SU-DHL-6 (cell line): Measurements from ENCODE around the gene LRRC56.

Source experiments
- H2AFZ ChIP-seq: fragments of 200-600 bp; sonication (generic); 2 replicates; pipeline ENCODE4 v1.6.1; 2014; ENCODE audit warnings: low read depth, mild to moderate bottlenecking, moderate library complexity, mixed read lengths, antibody characterized with exemption, low read length; ENCODE audit not compliant: severe bottlenecking
- H3F3A ChIP-seq: fragments of 200-600 bp; shearing (Covaris generic); 2 replicates; pipeline ENCODE4 v1.6.0; 2016; ENCODE audit warnings: antibody characterized with exemption, mild to moderate bottlenecking; ENCODE audit not compliant: insufficient read depth
- H3K27ac ChIP-seq: fragments of 200-600 bp; sonication (generic); 2 replicates; pipeline ENCODE4 v1.5.1; 2016; ENCODE audit warnings: low read depth, mild to moderate bottlenecking, low read length, moderate library complexity, mixed read lengths
- H3K27me3 ChIP-seq: fragments of 200-600 bp; sonication (generic), shearing (Covaris generic); 2 replicates; pipeline ENCODE4 v1.6.0; 2014; ENCODE audit warnings: mild to moderate bottlenecking, low read length
- H3K36me3 ChIP-seq: fragments of 200-600 bp; sonication (generic); 2 replicates; pipeline ENCODE4 v1.6.1; 2014; ENCODE audit warnings: mild to moderate bottlenecking, low read length, mixed read lengths
- H3K4me2 ChIP-seq: fragments of 300-600, 200-600 bp; shearing (Covaris generic), sonication (generic); 2 replicates; pipeline ENCODE4 v1.6.0; 2014; ENCODE audit warnings: low read length, low read depth, mild to moderate bottlenecking; ENCODE audit not compliant: poor library complexity, severe bottlenecking
- H3K4me3 ChIP-seq: fragments of 200-600 bp; sonication (generic); 2 replicates; pipeline ENCODE4 v1.5.1; 2014; ENCODE audit warnings: antibody characterized with exemption, low read length, mild to moderate bottlenecking, mixed read lengths; ENCODE audit not compliant: insufficient read depth, poor library complexity, severe bottlenecking
- H3K79me2 ChIP-seq: fragments of 200-600 bp; sonication (generic); 2 replicates; pipeline ENCODE4 v1.6.1; 2014; ENCODE audit warnings: mild to moderate bottlenecking, low read length, moderate library complexity; ENCODE audit not compliant: insufficient read depth
- H3K9ac ChIP-seq: fragments of 200-600 bp; sonication (generic); 2 replicates; pipeline ENCODE4 v1.7.0; 2014; ENCODE audit warnings: mild to moderate bottlenecking, low read length
- H3K9me2 ChIP-seq: fragments of 200-600 bp; sonication (generic); replicated peaks from 2 replicates; pipeline ENCODE4 v1.6.1; 2014; ENCODE audit warnings: low read length; ENCODE audit not compliant: insufficient read depth
- H3K9me3 ChIP-seq: fragments of 200-600 bp; sonication (generic); 2 replicates; pipeline ENCODE4 v1.6.1; 2014; ENCODE audit warnings: low read length, mixed read lengths; ENCODE audit not compliant: insufficient read depth
- H4K20me1 ChIP-seq: fragments of 200-600 bp; sonication (generic); 2 replicates; pipeline ENCODE4 v1.6.1; 2014; ENCODE audit warnings: low read depth, mild to moderate bottlenecking, antibody characterized with exemption, low read length, moderate library complexity, mixed read lengths
- EZH2phosphoT487 ChIP-seq: fragments of 200-600 bp; sonication (generic), shearing (Covaris generic); conservative IDR thresholded peaks from 2 replicates; pipeline ENCODE4 v1.6.1; 2018; ENCODE audit warnings: mild to moderate bottlenecking, antibody characterized with exemption, low read length, moderate library complexity, mixed read lengths
- TF ChIP-seq, protein P1 (sequence below): fragments of 200-600 bp; sonication (generic); IDR thresholded peaks from one replicate; pipeline ENCODE4 v1.5.1; 2017; ENCODE audit warnings: antibody characterized with exemption, mild to moderate bottlenecking, low read length, moderate library complexity; ENCODE audit not compliant: insufficient read depth, poor library complexity, severe bottlenecking

The LRRC56 gene

DNA sequence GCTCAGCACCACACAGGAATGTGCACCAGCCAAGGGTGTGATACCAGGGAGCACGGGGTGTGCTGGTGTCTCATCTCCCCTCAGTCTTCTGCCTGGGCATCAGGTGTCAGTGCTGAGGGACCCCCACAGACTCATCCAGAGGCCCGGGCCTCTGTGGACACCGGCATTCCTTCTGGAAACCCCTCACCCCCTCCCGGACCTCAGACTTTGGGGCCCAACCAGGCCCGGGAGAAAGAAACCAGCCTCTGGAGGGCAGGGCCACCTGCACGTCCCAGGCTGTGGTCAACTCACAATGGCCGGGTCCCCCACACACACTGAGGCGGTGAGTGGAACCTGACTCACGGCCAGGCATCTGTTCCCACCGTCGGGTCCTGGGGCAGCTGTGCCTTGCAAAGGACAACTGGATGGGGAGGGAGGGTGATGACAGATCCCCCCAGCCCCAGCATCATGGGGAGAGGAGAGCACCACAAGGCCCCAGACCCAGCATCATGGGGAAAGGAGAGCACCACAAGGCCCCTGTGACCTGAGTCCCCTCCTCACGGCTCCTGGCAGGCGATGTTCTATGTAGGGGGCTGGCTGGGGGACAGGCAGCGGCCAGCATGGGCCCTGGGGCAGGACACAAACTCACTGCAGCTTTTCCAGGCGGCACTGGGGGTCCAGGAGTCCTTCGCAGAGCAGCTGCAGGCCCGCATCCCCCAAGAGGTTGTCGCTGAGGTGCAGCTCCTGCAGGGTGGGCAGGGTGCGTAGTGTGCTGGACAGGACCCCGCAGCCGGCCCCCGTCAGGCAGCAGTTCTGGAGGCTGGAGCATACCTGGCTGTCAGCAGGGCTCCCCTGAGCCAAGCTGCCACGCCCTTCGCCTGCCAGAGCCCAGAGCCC, 37.9 kb upstream of the LRRC56 start:
- H3K4me2 ChIP-seq, result no peak overlapping the region
- 0 out of 2 replicates have a peak, but pooled peaks cover 3% of the 10 kb centered on the region for H3F3A ChIP-seq
- H3K27ac ChIP-seq, result no peak overlapping the region
- H3K9me2 ChIP-seq, result no peaks in the 10 kb centered on the region
- H4K20me1 ChIP-seq, result no peaks in the 10 kb centered on the region
- no peaks in the 10 kb centered on the region for H3K27me3 ChIP-seq
- no peaks in the 10 kb centered on the region for H3K9me3 ChIP-seq
- no peaks in the 10 kb centered on the region for H3K36me3 ChIP-seq
- H3K9ac ChIP-seq, result no peak overlapping the region
- peaks cover under 1% of the 10 kb centered on the region; the same call in 1 of the 2 replicates for H3K79me2 ChIP-seq
- TF ChIP-seq, protein P1, sequence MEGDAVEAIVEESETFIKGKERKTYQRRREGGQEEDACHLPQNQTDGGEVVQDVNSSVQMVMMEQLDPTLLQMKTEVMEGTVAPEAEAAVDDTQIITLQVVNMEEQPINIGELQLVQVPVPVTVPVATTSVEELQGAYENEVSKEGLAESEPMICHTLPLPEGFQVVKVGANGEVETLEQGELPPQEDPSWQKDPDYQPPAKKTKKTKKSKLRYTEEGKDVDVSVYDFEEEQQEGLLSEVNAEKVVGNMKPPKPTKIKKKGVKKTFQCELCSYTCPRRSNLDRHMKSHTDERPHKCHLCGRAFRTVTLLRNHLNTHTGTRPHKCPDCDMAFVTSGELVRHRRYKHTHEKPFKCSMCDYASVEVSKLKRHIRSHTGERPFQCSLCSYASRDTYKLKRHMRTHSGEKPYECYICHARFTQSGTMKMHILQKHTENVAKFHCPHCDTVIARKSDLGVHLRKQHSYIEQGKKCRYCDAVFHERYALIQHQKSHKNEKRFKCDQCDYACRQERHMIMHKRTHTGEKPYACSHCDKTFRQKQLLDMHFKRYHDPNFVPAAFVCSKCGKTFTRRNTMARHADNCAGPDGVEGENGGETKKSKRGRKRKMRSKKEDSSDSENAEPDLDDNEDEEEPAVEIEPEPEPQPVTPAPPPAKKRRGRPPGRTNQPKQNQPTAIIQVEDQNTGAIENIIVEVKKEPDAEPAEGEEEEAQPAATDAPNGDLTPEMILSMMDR, result no peak
- TF ChIP-seq EZH2phosphoT487, result no peak
- no peak overlapping the region for H3K4me3 ChIP-seq
- no peak overlapping the region for H2AFZ ChIP-seq

DNA sequence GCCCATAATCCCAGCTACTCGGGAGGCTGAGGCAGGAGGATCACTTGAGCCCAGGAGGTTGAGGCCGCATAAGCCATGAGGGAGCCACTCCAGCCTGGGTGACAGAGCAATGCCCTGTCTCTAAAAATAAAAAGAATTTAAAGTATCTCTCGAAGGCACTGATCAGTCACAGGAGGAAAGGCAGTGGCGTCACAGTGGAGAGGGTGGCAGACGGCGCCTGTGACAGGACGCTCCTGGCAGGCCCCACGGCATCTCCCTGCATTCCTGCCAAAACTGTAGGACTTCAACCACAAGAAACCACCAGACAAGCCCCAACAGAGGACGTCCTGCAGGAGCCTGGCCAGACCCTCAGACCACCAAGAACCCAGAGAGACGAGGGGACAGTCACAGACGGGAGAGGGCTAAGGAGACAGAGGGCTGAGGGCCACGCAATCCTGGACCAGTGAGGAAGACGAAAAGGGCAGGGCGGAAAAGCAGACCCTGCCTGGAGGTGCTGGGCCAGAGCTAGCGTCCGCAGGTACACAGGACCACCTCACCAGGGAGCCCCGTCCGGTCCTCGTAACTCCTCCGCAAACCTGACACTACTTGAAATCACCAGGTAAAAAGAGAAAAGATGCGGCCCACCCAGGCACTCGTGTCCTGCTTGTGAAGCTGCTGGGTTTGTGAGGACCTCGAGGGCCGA, 36.2 kb upstream of the LRRC56 start:
- H3K27me3 ChIP-seq, result no peaks in the 10 kb centered on the region
- no peaks in the 10 kb centered on the region for H3K36me3 ChIP-seq
- no peak overlapping the region for H3K9ac ChIP-seq
- H3K27ac ChIP-seq, result no peak overlapping the region
- H2AFZ ChIP-seq, result no peak overlapping the region
- H4K20me1 ChIP-seq, result no peaks in the 10 kb centered on the region
- H3K9me3 ChIP-seq, result no peaks in the 10 kb centered on the region
- no peaks in the 10 kb centered on the region for H3K9me2 ChIP-seq
- TF ChIP-seq, protein P1, result no peak
- no peak for TF ChIP-seq EZH2phosphoT487
- peaks cover 12% of the 10 kb centered on the region for H3K79me2 ChIP-seq
- no peak overlapping the region for H3K4me2 ChIP-seq
- peaks cover 7% of the 10 kb centered on the region; the same call in 1 of the 2 replicates for H3F3A ChIP-seq
- H3K4me3 ChIP-seq, result no peak overlapping the region

DNA sequence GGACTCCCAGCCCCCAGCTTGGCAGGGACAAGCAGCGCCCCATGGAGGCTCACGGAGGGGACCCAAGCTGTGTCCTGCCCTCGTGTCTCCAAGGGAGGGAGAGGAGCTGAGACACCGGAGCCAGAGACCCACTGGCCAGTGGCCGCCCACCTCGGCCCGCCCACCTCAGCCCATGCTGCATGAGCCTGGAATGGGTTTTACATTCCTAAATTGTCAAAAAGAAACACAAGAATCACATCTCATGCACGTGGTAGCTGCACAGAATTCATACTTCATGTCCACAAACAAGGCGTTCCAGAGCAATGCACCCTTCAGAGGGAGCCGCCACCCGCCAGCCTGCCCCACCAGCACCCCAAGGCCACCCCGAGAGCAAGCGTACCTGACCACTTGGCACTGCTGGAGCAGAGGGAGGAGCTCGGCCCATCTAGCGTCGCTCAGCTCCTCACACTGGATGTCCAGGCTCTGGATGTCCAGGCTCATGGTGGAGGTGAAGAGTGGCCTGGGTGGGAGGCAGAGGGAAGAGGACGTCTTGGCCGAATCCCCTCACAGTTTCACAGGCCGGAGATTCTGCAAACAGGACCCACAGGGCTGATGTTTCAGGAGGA, 35.5 kb upstream of the LRRC56 start:
- H3K4me3 ChIP-seq, result no peak overlapping the region
- no peaks in the 10 kb centered on the region for H3K9me2 ChIP-seq
- TF ChIP-seq, protein P1, result no peak
- no peak for TF ChIP-seq EZH2phosphoT487
- H3K27ac ChIP-seq, result no peak overlapping the region
- peaks cover 6% of the 10 kb centered on the region; the same call in 1 of the 2 replicates for H3F3A ChIP-seq
- no peak overlapping the region for H2AFZ ChIP-seq
- H4K20me1 ChIP-seq, result no peaks in the 10 kb centered on the region
- peaks cover 12% of the 10 kb centered on the region for H3K79me2 ChIP-seq
- no peaks in the 10 kb centered on the region for H3K9me3 ChIP-seq
- no peak overlapping the region for H3K4me2 ChIP-seq
- no peaks in the 10 kb centered on the region for H3K27me3 ChIP-seq
- no peak overlapping the region for H3K9ac ChIP-seq
- H3K36me3 ChIP-seq, result no peaks in the 10 kb centered on the region
